Lung (tissue), 12 donors: ENCODE measurements around the gene OSBPL2. TPM values are rescaled to one million over a fixed set of nuclear protein-coding genes. Genes with fewer than 3 reads are reported as not detected.

ENCODE experiments used
- ATAC-seq: fragments of 200-7000 bp; cut with Tn5 transposase; one replicate; pipeline ENCODE4 v1.9.1; 2020; ENCODE audit warnings: moderate number of reproducible peaks; ENCODE audit not compliant: insufficient read depth, low FRiP score
- DNase-seq, 3 donors: peaks; one replicate each; pipeline ENCODE4 v3.0.0-alpha.2; 2013 to 2017
- H3K27ac ChIP-seq, 2 donors: one replicate each; pipeline ENCODE4 v1.5.1; 2013; ENCODE audit warnings: mild to moderate bottlenecking in 2 of 2, moderate library complexity in 2 of 2, control low read depth in 1 of 2, inconsistent platforms in 1 of 2, low read depth in 1 of 2, low read length in 1 of 2
- H3K27me3 ChIP-seq, 3 donors: one replicate each; pipeline ENCODE4 v1.5.1; 2013; ENCODE audit warnings: low read length in 2 of 3; ENCODE audit not compliant: control insufficient read depth in 3 of 3, insufficient read depth in 3 of 3
- H3K36me3 ChIP-seq, 4 donors: one replicate each; pipeline ENCODE4 v1.5.1; 2013; ENCODE audit warnings: low read length in 4 of 4, mild to moderate bottlenecking in 1 of 4, moderate library complexity in 1 of 4; ENCODE audit not compliant: control insufficient read depth in 4 of 4, insufficient read depth in 4 of 4
- H3K4me1 ChIP-seq, 5 donors: one replicate each; pipeline ENCODE4 v1.5.1; 2013; ENCODE audit warnings: low read length in 5 of 5, mild to moderate bottlenecking in 2 of 5, moderate library complexity in 1 of 5; ENCODE audit not compliant: control insufficient read depth in 5 of 5, insufficient read depth in 5 of 5
- H3K4me3 ChIP-seq: one replicate; pipeline ENCODE4 v1.5.1; 2013; ENCODE audit warnings: mild to moderate bottlenecking, control low read depth, moderate library complexity
- H3K9ac ChIP-seq, 2 donors: one replicate each; pipeline ENCODE4 v1.5.1; 2013; ENCODE audit warnings: low read length in 2 of 2, control low read depth in 1 of 2; ENCODE audit not compliant: insufficient read depth in 1 of 2
- H3K9me3 ChIP-seq, 4 donors: one replicate each; pipeline ENCODE4 v1.5.1; 2013; ENCODE audit warnings: low read length in 3 of 4, mild to moderate bottlenecking in 1 of 4, moderate library complexity in 1 of 4; ENCODE audit not compliant: control insufficient read depth in 4 of 4, insufficient read depth in 3 of 4
- WGBS, 2 donors: extraction: QIAGEN DNeasy Blood & Tissue Kit; methylation state at CpG; one replicate each; pipeline ENCODE4 v1.1.7; 2013; 5-methylcytosine and 5-hydroxymethylcytosine counted together
- polyA plus RNA-seq, 2 donors: library from polyadenylated mRNA; stranded (reverse); fragments of 200-250 nt; gene quantifications; one replicate each; pipeline ENCODE4 v1.2.1, GENCODE V29; 2013
- total RNA-seq, 2 donors: library from RNA; depleted of rRNA in 1 of 2; stranded (reverse); fragments of >200 nt in 1 of 2; gene quantifications; one replicate each; pipeline ENCODE4 v1.2.1, GENCODE V29; 2014 to 2021
- TF ChIP-seq, protein P1 (sequence below): IDR thresholded peaks from 2 replicates; pipeline ENCODE4 v1.5.1; 2012; ENCODE audit warnings: mild to moderate bottlenecking; ENCODE audit errors: control extremely low read depth, extremely low read depth
- donor health status: control.
- donor health status: control.
- donor health status: Bipolar disorder and iron deficiency.
- donor health status: healthy.
- donor health status: DM: yes; HTN: yes; CAD: no.

Gene OSBPL2
- total and polyA plus RNA-seq, 4 donors: 13.2 to 48.0 (median 27.7) TPM

DNA sequence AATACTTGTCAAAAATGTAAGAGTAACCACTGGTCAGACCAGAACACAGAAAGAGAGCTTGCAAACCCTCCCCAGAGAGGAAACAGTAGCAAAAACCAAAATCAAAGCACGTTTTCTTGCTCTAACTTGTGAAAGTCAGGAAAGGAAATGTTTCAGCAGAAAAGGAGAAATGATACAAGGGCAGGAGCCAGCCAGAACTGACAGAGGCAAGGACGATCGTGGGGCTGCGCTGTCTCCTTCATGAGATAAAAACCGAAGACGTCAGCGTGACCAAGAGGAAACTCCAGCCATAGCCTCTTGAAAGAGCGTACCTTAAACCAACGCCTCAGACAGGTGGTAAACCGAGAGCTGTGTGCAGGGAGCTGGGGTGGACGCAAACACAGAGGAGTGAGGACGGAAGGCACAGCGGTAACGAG is 101.3 kb downstream of the OSBPL2 start:
- Histone ChIP-seq H3K4me3 (no peak overlapping the region), H3K27me3 (no peaks in the 10 kb centered on the region), H3K4me1 (no peaks in the 10 kb centered on the region), H3K9ac (no peak overlapping the region), H3K36me3 (peaks cover 0 to 43% (median 3%) of the 10 kb centered on the region in 4 donors), H3K9me3 (no peaks in the 10 kb centered on the region), H3K27ac (no peak overlapping the region)
- 61 to 65% methylated on average over 14 of the region's 14 CpGs for WGBS, 2 donors
- no peak for ATAC-seq
- DNase-seq: no peak
- TF ChIP-seq, protein P1, sequence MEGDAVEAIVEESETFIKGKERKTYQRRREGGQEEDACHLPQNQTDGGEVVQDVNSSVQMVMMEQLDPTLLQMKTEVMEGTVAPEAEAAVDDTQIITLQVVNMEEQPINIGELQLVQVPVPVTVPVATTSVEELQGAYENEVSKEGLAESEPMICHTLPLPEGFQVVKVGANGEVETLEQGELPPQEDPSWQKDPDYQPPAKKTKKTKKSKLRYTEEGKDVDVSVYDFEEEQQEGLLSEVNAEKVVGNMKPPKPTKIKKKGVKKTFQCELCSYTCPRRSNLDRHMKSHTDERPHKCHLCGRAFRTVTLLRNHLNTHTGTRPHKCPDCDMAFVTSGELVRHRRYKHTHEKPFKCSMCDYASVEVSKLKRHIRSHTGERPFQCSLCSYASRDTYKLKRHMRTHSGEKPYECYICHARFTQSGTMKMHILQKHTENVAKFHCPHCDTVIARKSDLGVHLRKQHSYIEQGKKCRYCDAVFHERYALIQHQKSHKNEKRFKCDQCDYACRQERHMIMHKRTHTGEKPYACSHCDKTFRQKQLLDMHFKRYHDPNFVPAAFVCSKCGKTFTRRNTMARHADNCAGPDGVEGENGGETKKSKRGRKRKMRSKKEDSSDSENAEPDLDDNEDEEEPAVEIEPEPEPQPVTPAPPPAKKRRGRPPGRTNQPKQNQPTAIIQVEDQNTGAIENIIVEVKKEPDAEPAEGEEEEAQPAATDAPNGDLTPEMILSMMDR: no peak

DNA sequence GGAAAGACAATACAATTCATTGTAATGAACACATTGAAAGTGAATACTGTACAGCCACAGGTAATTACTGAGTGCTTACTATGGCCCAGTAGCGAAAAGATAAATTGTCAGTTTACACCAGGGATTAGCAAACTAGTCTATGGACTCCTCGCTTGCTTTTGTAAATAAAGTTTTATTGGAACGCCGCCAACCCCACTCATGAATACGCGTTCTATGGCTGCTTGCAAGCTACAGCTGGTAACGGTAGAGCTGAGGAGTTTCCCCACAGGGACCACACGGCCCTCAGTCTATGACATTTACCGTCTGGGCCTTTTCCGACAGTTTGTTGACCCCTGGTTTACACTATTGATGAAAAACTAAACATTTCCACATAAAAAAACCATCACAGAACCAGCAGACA is 104.6 kb downstream of the OSBPL2 start:
- Histone ChIP-seq H3K9ac (no peak overlapping the region), H3K4me1 (no peaks in the 10 kb centered on the region), H3K9me3 (no peaks in the 10 kb centered on the region), H3K27ac (no peak overlapping the region), H3K4me3 (no peak overlapping the region), H3K27me3 (no peaks in the 10 kb centered on the region), H3K36me3 (peaks cover 0 to 37% (median 4%) of the 10 kb centered on the region in 4 donors)
- 82 to 83% methylated on average over 10 of the region's 10 CpGs for WGBS, 2 donors
- ATAC-seq (no peak), DNase-seq (peak in 1 of 3 donors; percentile 29)
- TF ChIP-seq, protein P1: no peak

DNA sequence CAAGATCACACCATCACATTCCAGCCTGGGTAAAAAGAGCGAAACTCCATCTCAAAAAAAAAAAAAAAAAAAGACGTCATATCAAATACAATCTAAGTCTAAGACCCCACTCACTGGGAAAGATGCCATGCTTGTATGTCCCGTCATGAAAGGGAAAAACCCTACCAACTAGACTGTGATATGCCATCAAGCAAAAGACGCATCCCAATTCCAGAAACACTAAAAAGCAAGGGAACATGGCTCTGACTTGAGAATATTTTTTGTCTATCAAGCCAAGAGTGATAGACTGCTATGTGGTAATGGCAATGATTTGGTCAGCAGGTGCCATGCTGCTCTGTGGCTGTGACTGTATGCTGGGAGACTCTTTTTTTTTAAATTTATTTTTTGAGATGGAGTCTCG is 105.8 kb downstream of the OSBPL2 start:
- no peak overlapping the region for H3K27ac ChIP-seq
- no peak for ATAC-seq
- no peak overlapping the region for H3K9ac ChIP-seq
- H3K4me3 ChIP-seq: no peak overlapping the region
- no peak for DNase-seq
- 91 to 96% methylated on average over 5 of the region's 5 CpGs for WGBS, 2 donors
- no peaks in the 10 kb centered on the region for H3K9me3 ChIP-seq
- H3K36me3 ChIP-seq: peaks cover 0 to 31% (median 4%) of the 10 kb centered on the region in 4 donors
- TF ChIP-seq, protein P1: no peak
- H3K27me3 ChIP-seq: no peaks in the 10 kb centered on the region
- no peaks in the 10 kb centered on the region for H3K4me1 ChIP-seq

DNA sequence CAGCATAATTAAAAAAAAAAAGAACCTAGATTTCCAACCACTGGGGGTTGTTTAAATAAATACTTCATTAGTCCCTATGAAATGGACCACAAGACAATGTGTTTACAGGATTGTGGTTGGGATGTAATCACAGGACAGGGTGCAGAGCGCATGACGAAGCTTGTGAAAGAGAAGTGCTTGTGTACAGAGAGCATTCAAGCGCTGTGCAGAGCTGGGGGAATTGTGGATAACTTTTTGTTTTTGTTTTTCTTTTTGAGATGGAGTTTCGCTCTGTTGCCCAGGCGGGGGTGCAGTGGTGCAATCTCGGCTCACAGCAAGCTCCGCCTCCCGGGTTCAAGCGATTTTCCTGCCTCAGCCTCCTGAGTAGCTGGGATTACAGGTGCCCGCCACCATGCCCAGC is 106.5 kb downstream of the OSBPL2 start:
- Histone ChIP-seq H3K4me1 (no peaks in the 10 kb centered on the region), H3K27me3 (no peaks in the 10 kb centered on the region), H3K27ac (no peak overlapping the region), H3K4me3 (no peak overlapping the region), H3K36me3 (peaks cover 0 to 31% (median 3%) of the 10 kb centered on the region in 4 donors), H3K9me3 (no peaks in the 10 kb centered on the region), H3K9ac (no peak overlapping the region)
- 86 to 91% methylated on average over 10 of the region's 10 CpGs for WGBS, 2 donors
- TF ChIP-seq, protein P1: no peak
- ATAC-seq (no peak), DNase-seq (no peak)
